ENCODE measurements around the gene ADK. TPM values are rescaled to one million over a fixed set of nuclear protein-coding genes. Genes with fewer than 3 reads are reported as not detected.

ADK gene
- total and polyA plus RNA-seq, 2 donors (not counting 1 experiment from before 2014, with no cell fraction given) = 25.3 to 47.8 TPM

- TF ChIP-seq CTCF (conservative IDR thresholded peaks at IDR 0.05 in 1 of 2, IDR thresholded peaks at IDR 0.05 in 1 of 2; ENCODE audit: low read depth in 1 of 2, low read length in 2 of 2) (no peak), EZH2 (IDR thresholded peaks at IDR 0.05; ENCODE audit: low read length, missing control alignments) (no peak)
- H3K4me1 ChIP-seq (ENCODE audit: control insufficient read depth, extremely low read depth, insufficient read depth, low read length) = peaks cover 3% of the 10 kb centered on the region
- no peaks in the 10 kb centered on the region for H3K27me3 ChIP-seq (ENCODE audit: control insufficient read depth, insufficient read depth, low read length)
- H3K9me3 ChIP-seq (ENCODE audit: control insufficient read depth, insufficient read depth, low read depth, low read length) = no peaks in the 10 kb centered on the region
- peak within 1 kb of the TSS; percentile 97 for H3K27ac ChIP-seq (ENCODE audit: insufficient read depth, low read length)
- peak within 1 kb of the TSS; percentile 93 for H3K4me2 ChIP-seq (ENCODE audit: extremely low read depth, insufficient read depth, low read length)
- no peak for DNase-seq (ENCODE audit: low read depth in 2 of 2)
- H2AFZ ChIP-seq (ENCODE audit: low read length) = peak within 1 kb of the TSS; percentile 100
- H4K20me1 ChIP-seq (ENCODE audit: control insufficient read depth, extremely low read depth, insufficient read depth, low read length) = no peaks in the 10 kb centered on the region
- H3K79me2 ChIP-seq (ENCODE audit: control insufficient read depth, insufficient read depth, low read length) = peaks cover 38% of the 10 kb centered on the region
- peak within 1 kb of the TSS; percentile 84 to 98 (median 90) for H3K4me3 ChIP-seq (replicated peaks in 1 of 4; ENCODE audit: control extremely low read depth in 1 of 4, insufficient read depth in 1 of 4, low read depth in 3 of 4, low read length in 4 of 4)
- H3K9ac ChIP-seq (ENCODE audit: insufficient read depth, low read length) = peak within 1 kb of the TSS; percentile 84
- no peaks in the 10 kb centered on the region for H3K36me3 ChIP-seq (ENCODE audit: control insufficient read depth, insufficient read depth, low read length)
Observed at GRCh38 chr10:74150204-74150989, 624 bp upstream of the ADK start, which contains the start of gene AP3M1. AP3M1 (minus strand) TSS chr10:74150828; CDS start chr10:74138379, 12,449 bp downstream.

- H3K27ac ChIP-seq (ENCODE audit: insufficient read depth, low read length) = peak overlapping the region; percentile 97
- H3K4me2 ChIP-seq (ENCODE audit: extremely low read depth, insufficient read depth, low read length) = peak overlapping the region; percentile 92
- no peaks in the 10 kb centered on the region for H3K27me3 ChIP-seq (ENCODE audit: control insufficient read depth, insufficient read depth, low read length)
- peak overlapping the region; percentile 100 for H2AFZ ChIP-seq (ENCODE audit: low read length)
- TF ChIP-seq EZH2 (IDR thresholded peaks at IDR 0.05; ENCODE audit: low read length, missing control alignments) = no peak
- no peak for TF ChIP-seq CTCF (conservative IDR thresholded peaks at IDR 0.05 in 1 of 2, IDR thresholded peaks at IDR 0.05 in 1 of 2; ENCODE audit: low read depth in 1 of 2, low read length in 2 of 2)
- no peaks in the 10 kb centered on the region for H3K9me3 ChIP-seq (ENCODE audit: control insufficient read depth, insufficient read depth, low read depth, low read length)
- no peaks in the 10 kb centered on the region for H4K20me1 ChIP-seq (ENCODE audit: control insufficient read depth, extremely low read depth, insufficient read depth, low read length)
- H3K36me3 ChIP-seq (ENCODE audit: control insufficient read depth, insufficient read depth, low read length) = no peaks in the 10 kb centered on the region
- H3K79me2 ChIP-seq (ENCODE audit: control insufficient read depth, insufficient read depth, low read length) = peaks cover 30% of the 10 kb centered on the region
- H3K9ac ChIP-seq (ENCODE audit: insufficient read depth, low read length) = peak overlapping the region; percentile 75
- DNase-seq (ENCODE audit: low read depth in 2 of 2) = no peak
- peak overlapping the region; percentile 84 to 98 (median 88) for H3K4me3 ChIP-seq (replicated peaks in 1 of 4; ENCODE audit: control extremely low read depth in 1 of 4, insufficient read depth in 1 of 4, low read depth in 3 of 4, low read length in 4 of 4)
- H3K4me1 ChIP-seq (ENCODE audit: control insufficient read depth, extremely low read depth, insufficient read depth, low read length) = no peaks in the 10 kb centered on the region
Observed at GRCh38 chr10:74151879-74152722, 1.1 kb downstream of the ADK start.

GRCh38 chr10:74153123-74153522, 2.1 kb downstream of the ADK start:
- Histone ChIP-seq H3K9me3 (ENCODE audit: control insufficient read depth, insufficient read depth, low read depth, low read length) (no peaks in the 10 kb centered on the region), H3K9ac (ENCODE audit: insufficient read depth, low read length) (no peak overlapping the region), H3K4me3 (replicated peaks in 1 of 4; ENCODE audit: control extremely low read depth in 1 of 4, insufficient read depth in 1 of 4, low read depth in 3 of 4, low read length in 4 of 4) (peak overlapping the region in 1 of 4 experiments; percentile 2), H2AFZ (ENCODE audit: low read length) (no peak overlapping the region), H3K27ac (ENCODE audit: insufficient read depth, low read length) (no peak overlapping the region), H3K27me3 (ENCODE audit: control insufficient read depth, insufficient read depth, low read length) (no peaks in the 10 kb centered on the region), H3K4me2 (ENCODE audit: extremely low read depth, insufficient read depth, low read length) (no peak overlapping the region), H3K4me1 (ENCODE audit: control insufficient read depth, extremely low read depth, insufficient read depth, low read length) (no peaks in the 10 kb centered on the region), H3K36me3 (ENCODE audit: control insufficient read depth, insufficient read depth, low read length) (no peaks in the 10 kb centered on the region), H4K20me1 (ENCODE audit: control insufficient read depth, extremely low read depth, insufficient read depth, low read length) (no peaks in the 10 kb centered on the region), H3K79me2 (ENCODE audit: control insufficient read depth, insufficient read depth, low read length) (peaks cover 26% of the 10 kb centered on the region)
- TF ChIP-seq CTCF (conservative IDR thresholded peaks at IDR 0.05 in 1 of 2, IDR thresholded peaks at IDR 0.05 in 1 of 2; ENCODE audit: low read depth in 1 of 2, low read length in 2 of 2) (peak; percentile 49 to 52), EZH2 (IDR thresholded peaks at IDR 0.05; ENCODE audit: low read length, missing control alignments) (no peak)
- DNase-seq (ENCODE audit: low read depth in 2 of 2) = peak; percentile 47 to 69

Measured in fibroblast of lung (primary cell).